Breast epithelium (tissue), 3 donors: ENCODE results near the gene CACNA1I.

Experiments
- POLR2AphosphoS5 ChIP-seq, 3 donors: sonication (generic); formaldehyde crosslinking; IDR thresholded peaks; one replicate each; pipeline ENCODE4 v1.6.1; 2017; ENCODE audit warnings: antibody characterized with exemption in 3 of 3
- TF ChIP-seq, protein P1 (sequence below), 3 donors: fragments of 450-650 bp; IDR thresholded peaks; one replicate each; pipeline ENCODE4 v1.5.1; 2016 to 2017; ENCODE audit warnings: antibody characterized with exemption in 3 of 3, mild to moderate bottlenecking in 3 of 3, moderate library complexity in 3 of 3

DNA sequence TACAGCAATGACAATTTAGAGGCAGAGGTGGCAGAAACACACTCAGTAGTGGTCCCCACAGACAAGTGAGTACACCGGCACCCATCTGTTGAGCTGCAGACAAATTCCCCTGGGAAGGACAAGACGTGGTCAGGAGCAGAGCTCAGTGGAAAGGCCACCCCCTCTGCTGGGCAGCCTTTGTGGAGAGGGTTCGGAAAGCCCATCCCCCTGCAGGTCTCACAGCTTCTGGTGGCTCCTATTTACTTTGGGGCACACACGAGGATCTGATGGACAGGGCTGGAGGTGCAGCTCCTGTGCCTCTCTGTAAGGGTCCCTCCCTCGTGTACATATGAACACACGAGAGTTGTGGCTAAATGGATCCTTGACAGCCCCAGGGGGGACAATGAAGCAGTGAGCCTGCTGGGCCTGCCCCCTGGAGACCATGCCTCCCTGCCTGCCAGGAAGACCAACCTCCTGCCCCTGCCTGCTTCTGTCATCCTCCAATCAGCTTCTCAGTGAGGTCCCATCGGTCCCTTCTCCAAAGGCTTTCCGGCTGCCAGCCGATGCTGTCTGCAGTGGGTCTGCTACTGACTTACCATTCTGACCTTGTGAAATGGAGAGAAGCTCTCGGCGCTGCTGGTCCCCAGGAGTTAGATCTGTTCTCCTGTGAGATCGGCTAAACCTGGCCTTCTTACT, 161.5 kb downstream of the CACNA1I start:
- TF ChIP-seq, protein P1, sequence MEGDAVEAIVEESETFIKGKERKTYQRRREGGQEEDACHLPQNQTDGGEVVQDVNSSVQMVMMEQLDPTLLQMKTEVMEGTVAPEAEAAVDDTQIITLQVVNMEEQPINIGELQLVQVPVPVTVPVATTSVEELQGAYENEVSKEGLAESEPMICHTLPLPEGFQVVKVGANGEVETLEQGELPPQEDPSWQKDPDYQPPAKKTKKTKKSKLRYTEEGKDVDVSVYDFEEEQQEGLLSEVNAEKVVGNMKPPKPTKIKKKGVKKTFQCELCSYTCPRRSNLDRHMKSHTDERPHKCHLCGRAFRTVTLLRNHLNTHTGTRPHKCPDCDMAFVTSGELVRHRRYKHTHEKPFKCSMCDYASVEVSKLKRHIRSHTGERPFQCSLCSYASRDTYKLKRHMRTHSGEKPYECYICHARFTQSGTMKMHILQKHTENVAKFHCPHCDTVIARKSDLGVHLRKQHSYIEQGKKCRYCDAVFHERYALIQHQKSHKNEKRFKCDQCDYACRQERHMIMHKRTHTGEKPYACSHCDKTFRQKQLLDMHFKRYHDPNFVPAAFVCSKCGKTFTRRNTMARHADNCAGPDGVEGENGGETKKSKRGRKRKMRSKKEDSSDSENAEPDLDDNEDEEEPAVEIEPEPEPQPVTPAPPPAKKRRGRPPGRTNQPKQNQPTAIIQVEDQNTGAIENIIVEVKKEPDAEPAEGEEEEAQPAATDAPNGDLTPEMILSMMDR (IDR thresholded peaks at IDR 0.05) = no peak
- TF ChIP-seq POLR2AphosphoS5 (IDR thresholded peaks at IDR 0.05) = no peak
